ENCODE data around the gene TTC28. TPM values are rescaled to one million over a fixed set of nuclear protein-coding genes. Genes with fewer than 3 reads are reported as not detected.
"Not testable (repeated sequence)": the region's sequence is repeated elsewhere in the genome, so short reads cannot be mapped to it uniquely, and the experiment has no call there.

TTC28 gene
- total and polyA plus RNA-seq, 11 donors, result 5.1 to 34.9 (median 21.8) TPM

- Histone ChIP-seq H3K4me3 (no peak overlapping the region), H3K36me3 (peaks cover 0 to 6% (median 0%) of the 10 kb centered on the region in 9 donors), H3K9me3 (no peaks in the 10 kb centered on the region), H3K27me3 (no peaks in the 10 kb centered on the region), H3K27ac (no peak overlapping the region), H3K4me1 (peaks cover 0 to 8% (median 0%) of the 10 kb centered on the region in 12 donors)
- TF ChIP-seq POLR2A (IDR thresholded peaks at IDR 0.05) (no peak), CTCF (IDR thresholded peaks at IDR 0.05) (no peak)
- no peak for ATAC-seq
- no peak for DNase-seq
- 91 to 97% (median 93%) methylated on average over 2 of the region's 2 CpGs for WGBS, 4 donors
- intact Hi-C loops (cut with DNase I), result no loop called here
Measured at GRCh38 chr22:28068826-28069225, 610.8 kb downstream of the TTC28 start.

DNA sequence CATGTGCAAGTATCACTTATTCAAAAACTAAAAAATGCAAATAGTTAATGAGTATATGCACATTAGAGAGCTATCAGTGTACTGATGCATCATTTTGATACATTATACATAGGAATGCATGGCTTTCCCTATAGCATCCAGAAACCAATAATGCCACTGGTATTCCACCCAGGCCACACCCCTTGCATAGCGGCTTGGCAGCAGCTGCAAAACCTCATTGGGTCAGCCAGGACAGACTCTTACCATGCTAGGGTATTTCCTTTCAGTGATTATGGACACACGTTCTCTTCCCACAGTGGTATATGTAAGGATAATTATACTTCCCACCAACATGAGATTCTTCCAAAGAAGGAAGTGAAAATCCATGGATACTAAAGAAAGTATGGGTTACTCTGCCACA, 614.7 kb downstream of the TTC28 start:
- Histone ChIP-seq H3K4me1 (peaks cover 0 to 7% (median 0%) of the 10 kb centered on the region in 12 donors), H3K36me3 (peaks cover 0 to 2% (median 0%) of the 10 kb centered on the region in 9 donors), H3K27ac (no peak overlapping the region), H3K27me3 (no peaks in the 10 kb centered on the region), H3K9me3 (peaks cover 0 to 6% (median 0%) of the 10 kb centered on the region in 12 donors), H3K4me3 (no peak overlapping the region)
- WGBS, 4 donors, result 77 to 91% (median 79%) methylated on average over 2 of the region's 2 CpGs
- intact Hi-C loops (cut with DNase I), result no loop called here
- ATAC-seq, result no peak
- no peak for DNase-seq
- TF ChIP-seq CTCF (IDR thresholded peaks at IDR 0.05) (no peak), POLR2A (IDR thresholded peaks at IDR 0.05) (no peak)

DNA sequence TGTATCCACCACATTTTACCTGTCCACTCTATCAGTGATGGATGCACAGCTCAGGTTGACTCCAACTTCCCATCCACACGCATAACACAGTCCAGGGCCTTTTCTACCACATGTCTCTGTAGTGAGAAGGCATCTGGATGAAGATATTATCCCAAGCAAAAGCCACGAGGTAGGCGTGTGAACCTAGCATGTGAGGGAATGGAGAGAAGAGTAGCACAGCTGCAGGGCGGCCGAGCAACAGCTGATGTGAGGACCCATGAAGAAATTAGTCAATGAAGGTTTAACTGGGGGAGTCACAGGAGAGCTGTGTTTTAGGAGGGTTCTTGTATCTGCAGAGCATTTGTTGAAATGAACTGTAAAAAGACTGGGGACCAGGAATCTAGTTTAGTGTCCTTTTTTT, 616.0 kb downstream of the TTC28 start:
- intact Hi-C loops (cut with DNase I), result no loop called here
- H3K9me3 ChIP-seq, result peaks cover 0 to 6% (median 0%) of the 10 kb centered on the region in 12 donors
- H3K27ac ChIP-seq, result no peak overlapping the region
- 97 to 99% (median 97%) methylated on average over 5 of the region's 5 CpGs for WGBS, 4 donors
- no peak overlapping the region for H3K4me3 ChIP-seq
- no peak for TF ChIP-seq POLR2A (IDR thresholded peaks at IDR 0.05)
- TF ChIP-seq CTCF (IDR thresholded peaks at IDR 0.05), result no peak
- H3K36me3 ChIP-seq, result peaks cover 0 to 2% (median 0%) of the 10 kb centered on the region in 9 donors
- DNase-seq (no peak), ATAC-seq (no peak)
- H3K4me1 ChIP-seq, result peaks cover 0 to 7% (median 0%) of the 10 kb centered on the region in 12 donors
- no peaks in the 10 kb centered on the region for H3K27me3 ChIP-seq

- H3K9me3 ChIP-seq; ATAC-seq; H3K4me3 ChIP-seq; H3K36me3 ChIP-seq; H3K27ac ChIP-seq; intact Hi-C loops (cut with DNase I); DNase-seq; H3K27me3 ChIP-seq: not testable (repeated sequence)
- WGBS, 4 donors, result 80 to 93% (median 87%) methylated on average over 2 of the region's 2 CpGs
- H3K4me1 ChIP-seq, result peaks cover 0 to 12% (median 0%) of the 10 kb centered on the region in 12 donors
Measured at GRCh38 chr22:28060594-28060993, 619.0 kb downstream of the TTC28 start.

- Histone ChIP-seq H3K27me3 (no peaks in the 10 kb centered on the region), H3K36me3 (no peaks in the 10 kb centered on the region), H3K4me1 (peaks cover 0 to 5% (median 0%) of the 10 kb centered on the region in 12 donors), H3K27ac (no peak overlapping the region), H3K4me3 (no peak overlapping the region), H3K9me3 (peaks cover 0 to 6% (median 0%) of the 10 kb centered on the region in 12 donors)
- intact Hi-C loops (cut with DNase I), result loop anchor here in 2 of 10 donors (10.0 kb wide), 2 partner anchors 187 to 387 kb away; no protein-coding TSS in a partner anchor
- 62 to 72% (median 65%) methylated on average over 2 of the region's 2 CpGs for WGBS, 4 donors
- TF ChIP-seq POLR2A (IDR thresholded peaks at IDR 0.05) (no peak), CTCF (IDR thresholded peaks at IDR 0.05) (no peak)
- DNase-seq (no peak), ATAC-seq (no peak)
Measured at GRCh38 chr22:28058036-28058435, 621.6 kb downstream of the TTC28 start.

Measured in heart left ventricle (tissue), 16 donors.